ENCODE data around the gene PLA2G4E. TPM values are rescaled to one million over a fixed set of nuclear protein-coding genes. Genes with fewer than 3 reads are reported as not detected.

PLA2G4E gene
- polyA plus RNA-seq, 2 of the 4 experiments (the other 2 are of a cell fraction), result 0.01 TPM; not detected in 1

GRCh38 chr15:42053914-42054313 is 33.1 kb upstream of the PLA2G4E start:
- CTCF ChIA-PET, result interaction anchor here (4.8 to 7.7 kb wide), 2 partner anchors 30 to 67 kb away, joined by 32 to 96 read pairs; no protein-coding TSS in a partner anchor
- no peaks in the 10 kb centered on the region for H3K9me3 ChIP-seq
- FAIRE-seq (no peak), ATAC-seq (no peak), DNase-seq (ENCODE audit: low read depth in 1 of 2, low spot score in 1 of 2) (no peak)
- no peak for TF ChIP-seq ELK1 (IDR thresholded peaks at IDR 0.05; ENCODE audit: low read depth, low read length)
- TF ChIP-seq MAZ (IDR thresholded peaks at IDR 0.05; ENCODE audit: borderline replicate concordance, low read depth, low read length), result no peak
- no peak for TF ChIP-seq PHF8 (IDR thresholded peaks at IDR 0.05; ENCODE audit: borderline replicate concordance, low read depth)
- TF ChIP-seq MAX (IDR thresholded peaks at IDR 0.05), result no peak
- TF ChIP-seq KDM1A (IDR thresholded peaks at IDR 0.05; ENCODE audit: low read depth), result no peak
- no peak for TF ChIP-seq BCL3 (IDR thresholded peaks at IDR 0.05)
- no peak for TF ChIP-seq JUNB (IDR thresholded peaks at IDR 0.05)
- no peak for TF ChIP-seq TP53 (CRISPR knock-in tag; IDR thresholded peaks at IDR 0.05)
- TF ChIP-seq POLR2A (IDR thresholded peaks at IDR 0.05; ENCODE audit: low read length), result no peak
- no peak for TF ChIP-seq ZNF302 (CRISPR knock-in tag; IDR thresholded peaks at IDR 0.05)
- TF ChIP-seq RFX5 (IDR thresholded peaks at IDR 0.05), result no peak
- TF ChIP-seq JUN (IDR thresholded peaks at IDR 0.05), result no peak
- TF ChIP-seq CHD4 (IDR thresholded peaks at IDR 0.05; ENCODE audit: borderline replicate concordance), result no peak
- TF ChIP-seq ZFP36 (IDR thresholded peaks at IDR 0.05; ENCODE audit: borderline replicate concordance, partially characterized antibody), result no peak
- no peak for TF ChIP-seq MYC (IDR thresholded peaks at IDR 0.05; ENCODE audit: borderline replicate concordance, low read length)
- TF ChIP-seq RCOR1 (IDR thresholded peaks at IDR 0.05; ENCODE audit: low read depth, low read length), result no peak
- WGBS (ENCODE audit: missing lambda C conversion rate), result 86% methylated on average over 2 of the region's 2 CpGs
- peaks cover 10% of the 10 kb centered on the region; the same call in 2 of the 3 replicates for H3K4me1 ChIP-seq
- H3K27ac ChIP-seq, result no peak overlapping the region
- H3K4me3 ChIP-seq, result no peak overlapping the region
- no peak overlapping the region for H3K4me2 ChIP-seq
- POLR2A ChIA-PET, result no interaction called here

GRCh38 chr15:42053010-42053409 is 32.2 kb upstream of the PLA2G4E start:
- H3K9me3 ChIP-seq, result no peaks in the 10 kb centered on the region
- 0 out of 6 replicates have a peak overlapping the region, but pooled peaks of 1 of the 2 experiments have one; percentile 9 for H3K27ac ChIP-seq
- POLR2A ChIA-PET, result interaction anchor here (0.6 kb wide), 1 partner anchor 80 kb away, joined by 3 read pairs; no protein-coding TSS in a partner anchor
- DNase-seq (ENCODE audit: low read depth in 1 of 2, low spot score in 1 of 2) (no peak), FAIRE-seq (no peak), ATAC-seq (no peak)
- no peak overlapping the region for H3K4me2 ChIP-seq
- CTCF ChIA-PET, result interaction anchor here (1.7 to 7.7 kb wide), 3 partner anchors 10 to 67 kb away, joined by 6 to 96 read pairs (median 9); no protein-coding TSS in a partner anchor
- no peak overlapping the region for H3K4me3 ChIP-seq
- peaks cover 8% of the 10 kb centered on the region; the same call in 2 of the 3 replicates for H3K4me1 ChIP-seq
- 49% methylated on average over 2 of the region's 4 CpGs for WGBS (ENCODE audit: missing lambda C conversion rate)
- TF ChIP-seq TFCP2L1 (CRISPR knock-in tag; IDR thresholded peaks at IDR 0.05) (no peak), REST (IDR thresholded peaks at IDR 0.05) (no peak), SREBF2 (IDR thresholded peaks at IDR 0.05) (no peak), MYC (IDR thresholded peaks at IDR 0.05; ENCODE audit: borderline replicate concordance, low read length) (no peak), ELK1 (IDR thresholded peaks at IDR 0.05; ENCODE audit: low read depth, low read length) (no peak), RFX5 (IDR thresholded peaks at IDR 0.05) (no peak), ZNF302 (CRISPR knock-in tag; IDR thresholded peaks at IDR 0.05) (no peak), NFE2L2 (conservative IDR thresholded peaks at IDR 0.05; ENCODE audit: low read length) (no peak), EHMT2 (IDR thresholded peaks at IDR 0.05; ENCODE audit: low read depth) (no peak), HES2 (IDR thresholded peaks at IDR 0.05) (no peak), RAD21 (conservative IDR thresholded peaks at IDR 0.05 in 1 of 2, IDR thresholded peaks at IDR 0.05 in 1 of 2) (no peak), ZFP36 (IDR thresholded peaks at IDR 0.05; ENCODE audit: borderline replicate concordance, partially characterized antibody) (no peak), FOXS1 (CRISPR knock-in tag; IDR thresholded peaks at IDR 0.05) (no peak)
